GM12878 (cell line): ENCODE data around the gene SPA17. TPM values are rescaled to one million over a fixed set of nuclear protein-coding genes. Genes with fewer than 3 reads are reported as not detected.

ENCODE experiments used
- ATAC-seq: fragments of 200-7000 bp; cut with Tn5 transposase; 3 replicates; pipeline ENCODE4 v1.9.1; 2020; ENCODE audit warnings: mild to moderate bottlenecking, moderate library complexity
- BruUV-seq: library from RNA; stranded (reverse); fragments of 400-500 nt; replicated peaks from 2 replicates; lab custom pipeline; 2021; lab: Mats Ljungman, UMichigan
- CTCF ChIA-PET: fragments of 300-600 bp; sonication (Branson Sonifier 250); formaldehyde crosslinking; extraction: SDS; loops from one replicate; lab custom pipeline; 2021; ENCODE audit warnings: inconsistent platforms; lab: Yijun Ruan, JAX
- POLR2A ChIA-PET: fragments of 350-600 bp; formaldehyde crosslinking; extraction: SDS; loops from one replicate; lab custom pipeline; 2021; ENCODE audit warnings: inconsistent platforms; lab: Charles Lee
- RAD21 ChIA-PET: fragments of 300-600 bp; sonication (Branson Sonifier 250); formaldehyde crosslinking; loops from one replicate; lab custom pipeline; 2023; ENCODE audit warnings: antibody characterized with exemption; ENCODE audit not compliant: unreplicated experiment; lab: Charles Lee
- SMC1A ChIA-PET: fragments of 300-600 bp; sonication (Branson Sonifier 250); formaldehyde crosslinking; loops from one replicate; lab custom pipeline; 2023; ENCODE audit not compliant: unreplicated experiment, uncharacterized antibody; lab: Charles Lee
- DNase-seq: peaks from one replicate; pipeline ENCODE4 v3.0.0-alpha.2; 2011; ENCODE audit warnings: low read depth, low spot score
- FAIRE-seq: peaks from 3 replicates; lab custom pipeline; 2011; peaks lifted over from hg19 to GRCh38; lab: Jason Lieb, UNC
- H2AFZ ChIP-seq: 2 replicates; pipeline ENCODE4 v1.6.0; 2011; ENCODE audit warnings: low read depth, low read length, control low read depth; ENCODE audit not compliant: control insufficient read depth
- H3K27ac ChIP-seq: 2 replicates; pipeline ENCODE4 v1.5.1; 2011; ENCODE audit warnings: control low read depth; ENCODE audit not compliant: control insufficient read depth, insufficient read depth
- H3K27me3 ChIP-seq, 2 experiments: replicated peaks in 1 of 2; 2 replicates each; pipeline versions ENCODE4 v1.6.0 to v1.6.1; 2011; ENCODE audit warnings: low read length in 1 of 2; ENCODE audit not compliant: control insufficient read depth in 2 of 2, insufficient read depth in 2 of 2
- H3K36me3 ChIP-seq, 2 experiments: 2 replicates each; pipeline ENCODE4 v1.5.1; 2011; ENCODE audit warnings: low read length in 1 of 2; ENCODE audit not compliant: control insufficient read depth in 2 of 2, insufficient read depth in 2 of 2
- H3K4me1 ChIP-seq: 2 replicates; pipeline ENCODE4 v1.6.1; 2011; ENCODE audit warnings: mild to moderate bottlenecking, low read length, moderate library complexity, mixed read lengths; ENCODE audit not compliant: control insufficient read depth, insufficient read depth
- H3K4me2 ChIP-seq: 2 replicates; pipeline ENCODE4 v1.6.0; 2011; ENCODE audit warnings: control low read depth; ENCODE audit not compliant: control insufficient read depth, insufficient read depth
- H3K4me3 ChIP-seq: fragments of 200-600 bp; sonication (generic); 2 replicates; pipeline ENCODE4 v1.5.1; 2016
- H3K79me2 ChIP-seq: 2 replicates; pipeline ENCODE4 v1.6.0; 2011; ENCODE audit warnings: low read length; ENCODE audit not compliant: control insufficient read depth, insufficient read depth
- H3K9ac ChIP-seq: 2 replicates; pipeline ENCODE4 v1.8.0; 2011; ENCODE audit warnings: low read length, control low read depth, mixed read lengths; ENCODE audit not compliant: control insufficient read depth, insufficient read depth
- H3K9me3 ChIP-seq: replicated peaks from 3 replicates; pipeline ENCODE4 v1.5.1; 2011; ENCODE audit warnings: mild to moderate bottlenecking, low read length; ENCODE audit not compliant: control insufficient read depth, insufficient read depth
- H4K20me1 ChIP-seq: 2 replicates; pipeline ENCODE4 v1.6.0; 2011; ENCODE audit not compliant: control insufficient read depth, insufficient read depth
- ATF7 ChIP-seq: fragments of 450-650 bp; IDR thresholded peaks from 2 replicates; pipeline ENCODE4 v1.6.1; 2016; ENCODE audit warnings: low read depth, mild to moderate bottlenecking
- BHLHE40 ChIP-seq, 2 experiments: fragments of 450-650 bp in 1 of 2; IDR thresholded peaks; 2 replicates each; pipeline ENCODE4 v1.6.1; 2011 to 2017; ENCODE audit warnings: low read depth in 2 of 2, borderline replicate concordance in 1 of 2, improper control_type of control experiment in 1 of 2, low read length in 1 of 2, mild to moderate bottlenecking in 1 of 2
- BRCA1 ChIP-seq: IDR thresholded peaks from 2 replicates; pipeline ENCODE4 v1.6.1; 2011; ENCODE audit warnings: low read depth, low read length, improper control_type of control experiment
- CBX3 ChIP-seq: fragments of 200-600 bp; sonication (generic); IDR thresholded peaks from 2 replicates; pipeline ENCODE4 v1.6.1; 2016; ENCODE audit warnings: low read depth, borderline replicate concordance
- CBX5 ChIP-seq: sonication (generic); IDR thresholded peaks from 2 replicates; pipeline ENCODE4 v1.6.1; 2016; ENCODE audit warnings: low read depth, moderate library complexity, mild to moderate bottlenecking, inconsistent platforms
- CEBPZ ChIP-seq: fragments of 150-350 bp; IDR thresholded peaks from 2 replicates; pipeline ENCODE4 v1.6.1; 2016; ENCODE audit warnings: low read depth, low read length
- CHD4 ChIP-seq: fragments of 200-600 bp; sonication (generic); IDR thresholded peaks from 2 replicates; pipeline ENCODE4 v1.6.1; 2016; ENCODE audit warnings: mild to moderate bottlenecking
- DPF2 ChIP-seq: fragments of 450-650 bp; IDR thresholded peaks from 2 replicates; pipeline ENCODE4 v1.6.1; 2017; ENCODE audit warnings: mild to moderate bottlenecking
- FOXK2 ChIP-seq: fragments of 450-650 bp; IDR thresholded peaks from 2 replicates; pipeline ENCODE4 v1.6.1; 2017; ENCODE audit warnings: mild to moderate bottlenecking, moderate library complexity
- JUNB ChIP-seq: IDR thresholded peaks from 2 replicates; pipeline ENCODE4 v1.6.1; 2016; ENCODE audit warnings: antibody characterized with exemption, mild to moderate bottlenecking
- KDM1A ChIP-seq: fragments of 200-600 bp; sonication (generic); IDR thresholded peaks from 2 replicates; pipeline ENCODE4 v1.6.1; 2016; ENCODE audit warnings: borderline replicate concordance
- PML ChIP-seq: IDR thresholded peaks from 2 replicates; pipeline ENCODE4 v1.6.1; 2012; ENCODE audit warnings: low read length, inconsistent platforms
- SMAD1 ChIP-seq: fragments of 450-650 bp; IDR thresholded peaks from 2 replicates; pipeline ENCODE4 v1.6.1; 2018; ENCODE audit warnings: mild to moderate bottlenecking, low read depth; ENCODE audit not compliant: partially characterized antibody
- SMARCA5 ChIP-seq: fragments of 450-650 bp; IDR thresholded peaks from 2 replicates; pipeline ENCODE4 v1.6.1; 2017; ENCODE audit warnings: mild to moderate bottlenecking
- STAT3 ChIP-seq: IDR thresholded peaks from 2 replicates; pipeline ENCODE4 v1.6.1; 2011; ENCODE audit warnings: low read depth, low read length, improper control_type of control experiment
- ZBTB33 ChIP-seq: fragments of 450-650 bp; IDR thresholded peaks from 2 replicates; pipeline ENCODE4 v1.6.1; 2017; ENCODE audit warnings: mild to moderate bottlenecking
- WGBS: methylation state at CpG from one replicate; pipeline ENCODE4 v1.1.6; 2016; ENCODE audit warnings: low lambda C conversion rate; ENCODE audit not compliant: insufficient replicate concordance, insufficient coverage; ENCODE audit errors: missing lambda C conversion rate; 5-methylcytosine and 5-hydroxymethylcytosine counted together
- in situ Hi-C: fragments of 300-500 bp; cut with MboI; formaldehyde crosslinking; loops from 9 replicates; pipeline ENCODE4 v1.14.3; 2018; ENCODE audit warnings: mixed read lengths
- intact Hi-C: fragments of 100-400 bp; cut with micrococcal nuclease; formaldehyde crosslinking; loops from one replicate; pipeline ENCODE4 v1.14.2; 2022; ENCODE audit not compliant: unreplicated experiment
- polyA plus RNA-seq, 11 experiments: library from polyadenylated mRNA; depleted of rRNA in 4 of 11; unstranded in 6 of 11; stranded (reverse) in 5 of 11; fragments of >200 nt; fragmentation: Nextera tagmentation in 4 of 11; fragmentation: Illumina TruSeq in 1 of 11; extraction: Ambion mirVana in 4 of 11; extraction: Trizol in 1 of 11; gene quantifications; 1 replicate in 1 of 11; 2 replicates in 10 of 11; pipeline versions ENCODE4 v1.2.1 to v1.2.3, GENCODE V29; 2011 to 2016; ENCODE audit warnings: inconsistent platforms in 2 of 11, missing spikeins in 2 of 11, low read depth in 1 of 11
- total RNA-seq, 4 experiments: library from RNA; depleted of rRNA in 3 of 4; stranded (reverse); fragments of >200 nt in 3 of 4; fragmentation: Illumina TruSeq in 1 of 4; extraction: Trizol in 1 of 4; gene quantifications; 2 replicates each; pipeline versions ENCODE4 v1.2.1 to v1.2.3, GENCODE V29; 2013 to 2021
- TF ChIP-seq, protein P1 (sequence below): IDR thresholded peaks from 2 replicates; pipeline ENCODE4 v1.6.1; 2012; ENCODE audit warnings: low read depth, low read length, improper control_type of control experiment

SPA17 gene
- total and polyA plus RNA-seq, 10 of the 15 experiments (the other 5 are each of a cell fraction or from before 2014, with no cell fraction given): 2.9 to 13.2 (median 8.5) TPM

GRCh38 chr11:124717421-124717785 is 43.7 kb downstream of the SPA17 start:
- FAIRE-seq (no peak), ATAC-seq (peak; percentile 82), DNase-seq (no peak)
- Histone ChIP-seq H3K79me2 (no peaks in the 10 kb centered on the region), H3K4me1 (no peaks in the 10 kb centered on the region; the same call in 1 of the 2 replicates), H3K9ac (no peak overlapping the region), H3K27me3 (peaks cover 0 to 13% of the 10 kb centered on the region in 2 experiments; a peak in 2 of 4 replicates), H2AFZ (no peak overlapping the region), H4K20me1 (no peaks in the 10 kb centered on the region), H3K27ac (no peak overlapping the region), H3K4me2 (peak overlapping the region; percentile 74; the same call in 1 of the 2 replicates), H3K9me3 (no peaks in the 10 kb centered on the region), H3K36me3 (no peaks in the 10 kb centered on the region), H3K4me3 (no peak overlapping the region)
- ChIA-PET SMC1A (interaction anchor here (0.6 to 1.7 kb wide), 9 partner anchors 8 to 94 kb away, joined by 3 to 5 read pairs (median 3); partner anchors contain the start of gene TBRG1), RAD21 (interaction anchor here (1.0 to 1.4 kb wide), 4 partner anchors 8 to 44 kb away, joined by 3 to 6 read pairs (median 4); partner anchors contain the start of genes NRGN, SIAE and SPA17), CTCF (interaction anchor here (0.7 to 2.7 kb wide), 6 partner anchors 8 to 48 kb away, joined by 3 to 9 read pairs (median 6); no protein-coding TSS in a partner anchor), POLR2A (interaction anchor here (0.5 to 1.4 kb wide), 3 partner anchors 9 to 29 kb away, joined by 3 to 4 read pairs (median 3); no protein-coding TSS in a partner anchor)
- no TSS peak for BruUV-seq
- WGBS: 36% methylated on average over 7 of the region's 7 CpGs
- in situ Hi-C loops: no loop called here
- intact Hi-C loops: loop anchor here (2.0 kb wide), 1 partner anchor 43 kb away; no protein-coding TSS in a partner anchor
- TF ChIP-seq ATF7 (peak; percentile 31; the same call in 1 of the 2 replicates), SMAD1 (no peak), JUNB (peak; percentile 64; the same call in 1 of the 2 replicates), CBX5 (no peak), CHD4 (no peak), SMARCA5 (no peak), BHLHE40 (IDR thresholded peaks at IDR 0.05; ENCODE audit: borderline replicate concordance in 1 of 2, low read depth in 2 of 2, low read length in 1 of 2) (0 out of 4 replicates have a peak, but pooled peaks of 1 of the 2 experiments have one; percentile 6), ZBTB33 (no peak), CBX3 (no peak), STAT3 (no peak), CEBPZ (no peak), BRCA1 (no peak), DPF2 (peak; percentile 22; the same call in 1 of the 2 replicates), KDM1A (no peak), FOXK2 (no peak), PML (no peak)
- TF ChIP-seq, protein P1, sequence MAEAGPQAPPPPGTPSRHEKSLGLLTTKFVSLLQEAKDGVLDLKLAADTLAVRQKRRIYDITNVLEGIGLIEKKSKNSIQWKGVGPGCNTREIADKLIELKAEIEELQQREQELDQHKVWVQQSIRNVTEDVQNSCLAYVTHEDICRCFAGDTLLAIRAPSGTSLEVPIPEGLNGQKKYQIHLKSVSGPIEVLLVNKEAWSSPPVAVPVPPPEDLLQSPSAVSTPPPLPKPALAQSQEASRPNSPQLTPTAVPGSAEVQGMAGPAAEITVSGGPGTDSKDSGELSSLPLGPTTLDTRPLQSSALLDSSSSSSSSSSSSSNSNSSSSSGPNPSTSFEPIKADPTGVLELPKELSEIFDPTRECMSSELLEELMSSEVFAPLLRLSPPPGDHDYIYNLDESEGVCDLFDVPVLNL: no peak
